Smooth muscle cell (in vitro differentiated cells): ENCODE results near the gene PARN. TPM values are rescaled to one million over a fixed set of nuclear protein-coding genes. Genes with fewer than 3 reads are reported as not detected.

Source experiments
- DNase-seq: peaks from one replicate; lab custom pipeline; 2025; ENCODE audit not compliant: unreplicated experiment; lab: John Stamatoyannopoulos, UW
- H2AFZ ChIP-seq: fragments of 200-600 bp; sonication (generic); 2 replicates; pipeline ENCODE4 v1.6.0; 2016; ENCODE audit warnings: antibody characterized with exemption, low read depth, mild to moderate bottlenecking
- H3F3A ChIP-seq: fragments of 200-600 bp; sonication (generic); 2 replicates; pipeline ENCODE4 v1.6.0; 2017; ENCODE audit warnings: antibody characterized with exemption, low read depth
- H3K27ac ChIP-seq: fragments of 200-600 bp; sonication (generic); 2 replicates; pipeline ENCODE4 v1.5.1; 2016; ENCODE audit warnings: low read depth, mild to moderate bottlenecking
- H3K27me3 ChIP-seq: fragments of 200-600 bp; sonication (generic); 2 replicates; pipeline ENCODE4 v1.6.1; 2016; ENCODE audit warnings: low read depth, mild to moderate bottlenecking
- H3K36me3 ChIP-seq: fragments of 200-600 bp; sonication (generic); 2 replicates; pipeline ENCODE4 v1.5.1; 2016; ENCODE audit warnings: low read depth
- H3K4me1 ChIP-seq: fragments of 200-600 bp; sonication (generic); 2 replicates; pipeline ENCODE4 v1.5.1; 2016; ENCODE audit warnings: low read depth
- H3K4me2 ChIP-seq: fragments of 200-600 bp; sonication (generic); 2 replicates; pipeline ENCODE4 v1.6.0; 2016; ENCODE audit warnings: mild to moderate bottlenecking
- H3K4me3 ChIP-seq: fragments of 200-600 bp; sonication (generic); 2 replicates; pipeline ENCODE4 v1.5.1; 2016; ENCODE audit warnings: mild to moderate bottlenecking
- H3K79me2 ChIP-seq: fragments of 200-600 bp; sonication (generic); 2 replicates; pipeline ENCODE4 v1.6.0; 2016; ENCODE audit warnings: low read depth, mild to moderate bottlenecking
- H3K9ac ChIP-seq: fragments of 200-600 bp; sonication (generic); 2 replicates; pipeline ENCODE4 v1.6.0; 2016; ENCODE audit warnings: low read depth
- H3K9me3 ChIP-seq: fragments of 200-600 bp; sonication (generic); replicated peaks from 2 replicates; pipeline ENCODE4 v1.5.1; 2016; ENCODE audit warnings: low read depth
- H4K20me1 ChIP-seq: fragments of 200-600 bp; sonication (generic); 2 replicates; pipeline ENCODE4 v1.6.0; 2016; ENCODE audit warnings: low read depth
- WGBS: methylation state at CpG from one replicate; pipeline ENCODE4 v1.1.7; 2016; ENCODE audit warnings: low lambda C conversion rate; 5-methylcytosine and 5-hydroxymethylcytosine counted together
- polyA plus RNA-seq: library from polyadenylated mRNA; unstranded; fragments of >200 nt; fragmentation: Nextera tagmentation; extraction: Ambion mirVana; gene quantifications from 2 replicates; pipeline ENCODE4 v1.2.1, GENCODE V29; 2016
- total RNA-seq: library from RNA; depleted of rRNA; stranded (reverse); fragments of >200 nt; gene quantifications from 2 replicates; pipeline ENCODE4 v1.2.3, GENCODE V29; 2014
- TF ChIP-seq, protein P1 (sequence below): fragments of 200-600 bp; sonication (generic); IDR thresholded peaks from 2 replicates; pipeline ENCODE4 v1.5.1; 2017; ENCODE audit warnings: borderline replicate concordance, mild to moderate bottlenecking, antibody characterized with exemption; ENCODE audit not compliant: insufficient read depth, poor library complexity, severe bottlenecking

The PARN gene
- total and polyA plus RNA-seq, 2 experiments from 2014 or later = 22.2 to 24.6 TPM

DNA sequence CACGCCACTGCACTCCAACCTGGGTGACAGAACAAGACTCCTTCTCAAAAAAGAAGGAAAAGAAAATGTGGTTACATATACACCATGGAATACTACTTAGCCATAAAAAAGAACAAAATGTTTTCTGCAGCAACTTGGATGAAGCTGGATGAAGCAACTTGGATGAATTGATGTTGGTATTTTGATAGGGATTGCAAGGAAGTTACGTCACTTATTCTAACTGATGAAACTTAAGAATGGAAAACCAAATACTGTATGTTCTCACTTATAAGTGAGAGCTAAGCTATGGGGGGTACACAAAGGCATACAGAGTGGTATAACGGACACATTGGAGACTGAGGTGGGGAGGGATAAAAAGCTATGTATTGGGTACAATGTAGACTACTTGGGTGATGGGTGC lies 46.6 kb upstream of the PARN start:
- no peak overlapping the region for H3K27ac ChIP-seq
- no peak overlapping the region for H3K9ac ChIP-seq
- no peak overlapping the region for H3K4me2 ChIP-seq
- H4K20me1 ChIP-seq = no peaks in the 10 kb centered on the region
- no peaks in the 10 kb centered on the region for H3F3A ChIP-seq
- TF ChIP-seq, protein P1, sequence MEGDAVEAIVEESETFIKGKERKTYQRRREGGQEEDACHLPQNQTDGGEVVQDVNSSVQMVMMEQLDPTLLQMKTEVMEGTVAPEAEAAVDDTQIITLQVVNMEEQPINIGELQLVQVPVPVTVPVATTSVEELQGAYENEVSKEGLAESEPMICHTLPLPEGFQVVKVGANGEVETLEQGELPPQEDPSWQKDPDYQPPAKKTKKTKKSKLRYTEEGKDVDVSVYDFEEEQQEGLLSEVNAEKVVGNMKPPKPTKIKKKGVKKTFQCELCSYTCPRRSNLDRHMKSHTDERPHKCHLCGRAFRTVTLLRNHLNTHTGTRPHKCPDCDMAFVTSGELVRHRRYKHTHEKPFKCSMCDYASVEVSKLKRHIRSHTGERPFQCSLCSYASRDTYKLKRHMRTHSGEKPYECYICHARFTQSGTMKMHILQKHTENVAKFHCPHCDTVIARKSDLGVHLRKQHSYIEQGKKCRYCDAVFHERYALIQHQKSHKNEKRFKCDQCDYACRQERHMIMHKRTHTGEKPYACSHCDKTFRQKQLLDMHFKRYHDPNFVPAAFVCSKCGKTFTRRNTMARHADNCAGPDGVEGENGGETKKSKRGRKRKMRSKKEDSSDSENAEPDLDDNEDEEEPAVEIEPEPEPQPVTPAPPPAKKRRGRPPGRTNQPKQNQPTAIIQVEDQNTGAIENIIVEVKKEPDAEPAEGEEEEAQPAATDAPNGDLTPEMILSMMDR = no peak
- no peaks in the 10 kb centered on the region for H3K27me3 ChIP-seq
- DNase-seq = no peak
- H3K36me3 ChIP-seq = no peaks in the 10 kb centered on the region
- H3K9me3 ChIP-seq = no peaks in the 10 kb centered on the region
- no peak overlapping the region for H3K4me3 ChIP-seq
- no peaks in the 10 kb centered on the region for H3K79me2 ChIP-seq
- no peak overlapping the region for H2AFZ ChIP-seq
- H3K4me1 ChIP-seq = no peaks in the 10 kb centered on the region
- 95% methylated on average over 3 of the region's 3 CpGs for WGBS

DNA sequence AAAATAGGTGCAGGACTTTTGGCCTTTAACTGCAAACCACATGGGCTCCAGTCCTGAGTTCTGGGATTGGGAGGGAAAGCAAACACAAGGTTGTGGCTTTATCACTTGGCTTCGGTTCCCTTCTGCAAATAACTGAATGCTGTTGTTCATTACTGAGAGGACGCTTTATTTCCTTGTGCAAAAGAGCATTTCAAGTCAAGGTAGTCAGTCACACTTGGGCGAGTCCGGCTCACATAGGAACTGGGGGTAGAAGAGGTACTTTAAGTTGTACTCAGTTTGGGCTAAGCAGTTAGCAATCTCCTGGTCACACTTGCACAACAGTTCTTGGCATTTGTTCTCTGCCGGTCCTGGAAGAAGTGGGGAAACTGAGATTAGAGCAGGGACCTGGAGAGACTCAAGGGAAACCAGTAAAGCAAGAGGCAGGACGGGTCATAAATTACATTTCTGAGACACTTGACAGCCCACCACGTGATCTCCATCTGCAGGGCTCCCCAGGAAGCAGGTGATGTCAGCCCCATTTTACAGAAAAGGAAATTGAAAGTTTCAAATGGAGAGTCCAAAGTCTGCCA lies 42.4 kb upstream of the PARN start:
- Histone ChIP-seq H3K36me3 (no peaks in the 10 kb centered on the region), H3K9me3 (no peaks in the 10 kb centered on the region), H4K20me1 (no peaks in the 10 kb centered on the region), H3K27ac (no peak overlapping the region), H3K27me3 (no peaks in the 10 kb centered on the region), H3K4me1 (no peaks in the 10 kb centered on the region), H3K79me2 (no peaks in the 10 kb centered on the region), H3K9ac (no peak overlapping the region), H3K4me2 (no peak overlapping the region), H3K4me3 (no peak overlapping the region), H3F3A (no peaks in the 10 kb centered on the region), H2AFZ (no peak overlapping the region)
- WGBS = 81% methylated on average over 7 of the region's 7 CpGs
- no peak for DNase-seq
- TF ChIP-seq, protein P1 = no peak

DNA sequence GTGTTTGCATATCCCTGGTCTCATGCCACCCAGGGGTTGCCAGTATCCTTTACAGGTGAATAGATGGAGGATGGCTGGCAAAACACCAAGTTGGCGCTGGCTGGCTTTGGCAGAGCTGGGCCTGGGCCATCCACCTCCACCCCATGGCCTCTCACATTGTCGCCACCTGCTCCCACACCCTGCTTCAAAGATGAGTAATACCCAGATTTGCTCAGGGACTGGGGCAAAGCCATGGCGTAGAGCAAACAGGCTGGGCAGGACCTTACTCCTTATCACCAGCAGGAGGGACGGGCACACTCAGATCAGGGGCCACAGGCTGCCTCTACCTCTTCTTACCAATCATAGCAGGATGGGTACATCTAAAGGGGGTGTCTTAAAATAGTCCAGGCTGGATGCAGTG lies 39.7 kb upstream of the PARN start:
- no peak for DNase-seq

More for the DNA sequence above, 39.7 kb upstream of the PARN start:
- Histone ChIP-seq H3K4me3 (no peak overlapping the region), H4K20me1 (no peaks in the 10 kb centered on the region), H3F3A (no peaks in the 10 kb centered on the region), H3K9ac (no peak overlapping the region), H3K36me3 (no peaks in the 10 kb centered on the region), H3K4me2 (no peak overlapping the region), H3K27me3 (no peaks in the 10 kb centered on the region), H3K79me2 (no peaks in the 10 kb centered on the region), H3K4me1 (no peaks in the 10 kb centered on the region), H3K27ac (no peak overlapping the region), H3K9me3 (no peaks in the 10 kb centered on the region), H2AFZ (no peak overlapping the region)
- TF ChIP-seq, protein P1 = no peak
- 92% methylated on average over 4 of the region's 4 CpGs for WGBS
